ENCODE data around the gene TBC1D22A. TPM values are rescaled to one million over a fixed set of nuclear protein-coding genes. Genes with fewer than 3 reads are reported as not detected.

TBC1D22A gene
- total and polyA plus RNA-seq, 2 donors (not counting 3 experiments of a cell fraction or from before 2014, with no cell fraction given): 26.1 to 32.4 TPM

GRCh38 chr22:47036936-47037485 lies 274.6 kb downstream of the TBC1D22A start:
- no peak overlapping the region for H3K9ac ChIP-seq (replicated peaks; ENCODE audit: extremely low read depth, insufficient read depth, low read length)
- FAIRE-seq (no peak), DNase-seq (ENCODE audit: low read depth, low spot score) (no peak)
- H3K27me3 ChIP-seq (ENCODE audit: control insufficient read depth in 2 of 2, insufficient read depth in 2 of 2, low read length in 2 of 2): no peaks in the 10 kb centered on the region
- peaks cover 0 to 2% of the 10 kb centered on the region in 2 experiments for H3K36me3 ChIP-seq (ENCODE audit: control insufficient read depth in 2 of 2, extremely low read depth in 1 of 2, insufficient read depth in 2 of 2, low read length in 2 of 2)
- dilution Hi-C loops (cut with MboI; ENCODE audit: extremely low pct_ligation_motif_present, low sequenced_read_pairs) (no loop called here), intact Hi-C loops (cut with micrococcal nuclease) (no loop called here)
- no peak overlapping the region for H3K4me3 ChIP-seq (replicated peaks in 1 of 3; ENCODE audit: insufficient read depth in 1 of 3, low read depth in 1 of 3, low read length in 3 of 3)
- H4K20me1 ChIP-seq (replicated peaks; ENCODE audit: control insufficient read depth, extremely low read depth, insufficient read depth, low read length): no peaks in the 10 kb centered on the region
- no peak for TF ChIP-seq MYC (IDR thresholded peaks at IDR 0.05; ENCODE audit: low read depth, low read length)
- no peak for TF ChIP-seq EZH2 (IDR thresholded peaks at IDR 0.05; ENCODE audit: borderline replicate concordance, low read depth, low read length, severe bottlenecking)
- TF ChIP-seq POLR2A (IDR thresholded peaks at IDR 0.05; ENCODE audit: low read depth, low read length): no peak
- TF ChIP-seq FOS (IDR thresholded peaks at IDR 0.05; ENCODE audit: borderline replicate concordance, insufficient read depth, low read length): no peak
- no peak for TF ChIP-seq MAX (IDR thresholded peaks at IDR 0.05; ENCODE audit: insufficient read depth, insufficient read length)
- no peak for TF ChIP-seq JUN (IDR thresholded peaks at IDR 0.05; ENCODE audit: borderline replicate concordance, insufficient read depth, insufficient read length, low read depth)
- TF ChIP-seq CTCF (IDR thresholded peaks at IDR 0.05; ENCODE audit: extremely low read depth in 1 of 2, insufficient read depth in 1 of 2, low read depth in 1 of 2, low read length in 2 of 2): no peak
- TF ChIP-seq GATA2 (IDR thresholded peaks at IDR 0.05; ENCODE audit: insufficient read depth, insufficient read length, low read depth, low read length): no peak
- TF ChIP-seq POLR2AphosphoS5 (IDR thresholded peaks at IDR 0.05; ENCODE audit: insufficient read depth, low read depth, low read length): no peak
- no peak overlapping the region for H3K27ac ChIP-seq (ENCODE audit: insufficient read depth, low read depth, low read length)
- no peaks in the 10 kb centered on the region for H3K9me1 ChIP-seq (replicated peaks; ENCODE audit: control insufficient read depth, extremely low read depth, insufficient read depth, low read length)
- ChIA-PET CTCF (interaction anchor here (0.7 kb wide), 1 partner anchor 191 kb away, joined by 3 read pairs; no protein-coding TSS in a partner anchor), POLR2A (no interaction called here)
- BruUV-seq (replicated peaks): no TSS peak
- no peak overlapping the region for H2AFZ ChIP-seq (ENCODE audit: low read depth, low read length)
- no peak overlapping the region for H3K4me2 ChIP-seq (ENCODE audit: insufficient read depth, low read length)
- H3K9me3 ChIP-seq (replicated peaks; ENCODE audit: control insufficient read depth, insufficient read depth, low read length): no peaks in the 10 kb centered on the region
- no peaks in the 10 kb centered on the region for H3K79me2 ChIP-seq (ENCODE audit: control insufficient read depth, insufficient read depth, low read length)
- no peaks in the 10 kb centered on the region for H3K4me1 ChIP-seq (ENCODE audit: control insufficient read depth, extremely low read depth, insufficient read depth, low read length)
